GM12891 (cell line): ENCODE measurements around the gene LRP6.

Experiments used
- POLR2A ChIP-seq: IDR thresholded peaks from 2 replicates; pipeline ENCODE4 v1.6.1; 2011; ENCODE audit warnings: low read depth, low read length, control low read depth
- POLR2AphosphoS5 ChIP-seq: IDR thresholded peaks from 2 replicates; pipeline ENCODE4 v1.6.1; 2011; ENCODE audit warnings: low read depth, low read length, control low read depth
- TAF1 ChIP-seq: IDR thresholded peaks from 2 replicates; pipeline ENCODE4 v1.6.1; 2011; ENCODE audit warnings: low read depth, low read length, control low read depth

DNA sequence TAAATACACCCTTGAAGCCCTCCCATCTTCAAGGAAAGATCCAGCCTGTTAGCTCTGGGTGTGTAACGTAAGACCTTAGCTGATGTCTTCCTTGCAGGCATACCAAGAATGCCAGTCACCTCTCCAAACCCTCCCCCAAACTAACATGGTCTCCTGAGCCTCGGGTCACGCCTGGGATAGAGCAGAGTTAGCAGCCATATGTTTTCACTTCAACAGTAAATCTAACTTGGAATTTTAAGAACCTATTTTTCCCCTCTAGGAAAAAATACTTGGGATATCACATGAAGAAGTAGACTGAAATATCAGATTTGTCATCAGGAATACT, 168.2 kb downstream of the LRP6 start:
- TF ChIP-seq TAF1 (no peak), POLR2A (no peak), POLR2AphosphoS5 (no peak)
